Measurements from ENCODE around the gene IFT122.

GRCh38 chr3:129501630-129502029, 61.6 kb downstream of the IFT122 start:
- TF ChIP-seq POLR2A (IDR thresholded peaks at IDR 0.05): no peak
- no peak for TF ChIP-seq CTCF (IDR thresholded peaks at IDR 0.05)

All from testis (tissue), 2 donors.